ENCODE data around the gene CDC42EP3.
A peak's percentile ranks its signal among the peaks of the same experiment; 100 is the strongest.

Gene CDC42EP3, protein sequence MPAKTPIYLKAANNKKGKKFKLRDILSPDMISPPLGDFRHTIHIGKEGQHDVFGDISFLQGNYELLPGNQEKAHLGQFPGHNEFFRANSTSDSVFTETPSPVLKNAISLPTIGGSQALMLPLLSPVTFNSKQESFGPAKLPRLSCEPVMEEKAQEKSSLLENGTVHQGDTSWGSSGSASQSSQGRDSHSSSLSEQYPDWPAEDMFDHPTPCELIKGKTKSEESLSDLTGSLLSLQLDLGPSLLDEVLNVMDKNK

DNA sequence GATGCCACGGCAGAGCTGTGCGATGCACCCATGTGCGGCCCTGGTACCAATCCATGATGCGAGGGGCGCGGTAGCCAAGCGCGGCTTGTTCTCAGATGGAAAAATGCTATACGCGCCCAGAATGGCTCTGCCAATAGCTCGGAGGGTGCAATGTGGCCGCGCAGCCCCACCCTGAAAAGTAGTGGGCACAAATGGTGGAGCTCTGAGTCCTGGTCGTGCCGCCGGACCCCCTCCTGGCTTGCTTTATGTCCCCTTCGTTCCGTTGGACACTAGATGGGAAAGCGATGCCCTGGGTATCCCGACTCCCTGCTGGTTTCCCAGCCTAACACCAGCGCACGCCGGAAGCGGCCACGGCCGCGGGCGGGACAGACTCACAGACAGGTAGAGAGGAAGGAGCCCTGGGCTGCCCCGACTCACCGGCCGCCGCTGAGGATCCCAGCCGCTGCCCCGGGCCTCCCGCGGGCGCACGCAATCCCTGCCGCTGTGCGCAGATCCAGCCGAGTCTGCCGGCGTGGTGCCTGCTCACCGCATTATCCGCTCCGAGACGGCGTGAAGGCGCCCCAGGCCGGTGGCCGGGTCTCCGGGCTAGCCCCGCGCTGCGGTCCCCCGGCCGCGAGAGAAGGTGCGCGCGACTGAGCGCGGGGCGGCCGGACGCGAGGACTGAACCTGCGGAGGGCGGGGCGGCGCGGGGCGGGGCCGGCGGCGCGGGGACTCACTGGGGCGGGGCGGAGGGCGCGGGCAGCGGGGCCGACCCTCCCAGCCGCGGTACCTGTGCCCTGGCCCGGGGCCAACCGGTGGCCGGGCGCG lies at the start of gene CDC42EP3:
CDC42EP3 (minus strand) TSS at position 634 of the 807 bp plus-strand sequence. CDS start 25,055 bp downstream, outside the sequence.
- DNase-seq (ENCODE audit: low read depth in 2 of 2) = peak; percentile 56 to 66

DNA sequence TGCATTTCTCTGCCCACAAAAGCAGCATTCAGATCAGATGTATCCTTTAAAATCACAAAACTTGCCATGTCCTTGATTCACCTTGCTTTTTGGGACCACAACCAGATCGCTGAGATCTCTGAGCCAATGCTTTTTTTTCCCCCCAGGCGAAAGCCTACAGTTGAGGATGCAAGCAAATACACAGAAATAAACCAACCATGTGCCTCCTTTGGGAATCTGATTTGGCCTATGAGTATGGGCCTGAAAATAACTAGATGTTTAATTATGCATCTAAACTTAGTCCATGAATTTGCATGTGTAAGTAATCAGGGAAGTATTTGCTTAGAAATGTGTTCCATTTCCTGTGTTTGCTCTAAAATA lies 49.7 kb upstream of the CDC42EP3 start:
- no peak for DNase-seq (ENCODE audit: low read depth in 2 of 2)

DNA sequence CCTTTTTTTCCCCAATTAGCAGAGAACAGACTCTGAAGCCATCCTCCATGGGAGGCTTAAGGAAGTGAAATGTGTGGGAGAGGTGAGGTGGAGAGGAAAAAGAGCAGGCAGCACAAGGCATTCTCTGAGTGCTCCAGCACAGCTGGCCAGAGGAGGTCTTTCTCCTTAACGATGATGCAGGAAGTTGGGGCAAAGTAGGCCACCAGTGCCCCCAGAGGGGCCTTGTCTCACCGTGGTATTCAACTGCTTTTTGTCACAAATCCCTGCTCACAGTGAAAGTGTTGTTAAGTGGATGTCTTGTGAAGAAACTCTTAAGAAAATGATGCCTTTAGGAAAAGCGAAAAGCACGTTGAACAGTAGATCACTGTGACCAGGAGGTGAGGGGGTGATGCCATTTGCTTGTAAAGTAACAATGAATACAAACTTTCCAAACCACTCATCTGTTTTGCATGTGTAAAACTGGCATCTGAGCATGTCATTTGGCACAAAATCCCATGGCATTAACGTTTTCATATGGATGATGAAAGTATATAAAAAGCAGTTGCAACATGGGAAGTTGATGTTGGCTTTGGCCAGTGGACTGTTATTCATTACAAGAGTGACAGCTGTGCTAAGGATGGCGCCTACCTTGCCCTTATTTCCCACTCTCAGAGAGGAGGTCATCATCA lies 49.2 kb upstream of the CDC42EP3 start:
- DNase-seq (ENCODE audit: low read depth in 2 of 2) = no peak

DNA sequence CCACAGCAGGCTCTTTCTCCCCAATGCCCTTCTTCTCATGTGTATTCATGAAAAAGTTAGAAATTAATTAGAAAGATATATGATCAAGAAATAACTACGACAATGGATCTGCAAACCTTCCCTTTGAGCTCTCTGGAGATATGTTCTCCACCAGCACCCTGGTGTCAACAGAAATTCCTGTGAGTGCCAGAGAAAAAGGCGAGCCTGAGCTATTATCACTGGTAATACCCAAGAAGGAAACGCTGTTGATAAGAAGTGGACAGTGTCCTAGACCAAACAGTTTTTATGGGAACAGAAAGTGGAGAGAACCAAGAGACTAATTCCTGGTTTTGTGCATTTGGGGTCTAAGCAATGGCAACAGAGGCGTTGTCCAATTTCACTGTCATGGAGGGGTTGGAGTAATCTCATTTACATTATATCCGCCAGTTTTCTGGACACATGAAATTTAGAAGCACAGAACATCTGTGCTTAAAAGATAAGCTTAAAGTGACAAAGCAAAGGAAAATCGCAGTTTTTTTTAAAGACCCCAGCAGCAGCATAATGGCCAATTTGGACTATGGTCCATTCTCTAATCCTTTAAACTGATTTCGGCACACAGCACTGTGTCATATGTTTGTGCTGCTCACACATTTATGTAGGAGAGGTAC lies 47.2 kb upstream of the CDC42EP3 start:
- DNase-seq (ENCODE audit: low read depth in 2 of 2) = no peak

DNA sequence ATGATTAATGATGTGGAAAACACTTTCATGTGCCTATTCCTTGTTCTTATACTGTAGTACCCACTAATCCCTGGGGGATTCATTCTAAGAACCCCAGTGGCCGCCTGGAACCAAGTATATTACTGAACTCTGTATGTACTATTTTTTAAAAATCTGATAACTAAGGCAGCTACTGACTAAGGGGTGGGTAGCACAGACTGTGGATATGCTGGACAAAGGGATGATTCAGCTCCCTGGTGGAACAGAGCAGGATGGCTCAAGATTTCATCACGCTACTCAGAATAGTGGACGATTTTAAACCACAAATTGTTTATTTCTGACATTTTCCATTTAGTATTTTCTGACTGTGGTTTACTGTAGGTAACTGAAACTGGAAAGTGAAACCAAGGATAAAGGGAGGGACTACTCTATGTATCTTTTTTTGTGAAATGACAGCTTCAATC lies 41.8 kb upstream of the CDC42EP3 start:
- DNase-seq (ENCODE audit: low read depth in 2 of 2) = no peak

DNA sequence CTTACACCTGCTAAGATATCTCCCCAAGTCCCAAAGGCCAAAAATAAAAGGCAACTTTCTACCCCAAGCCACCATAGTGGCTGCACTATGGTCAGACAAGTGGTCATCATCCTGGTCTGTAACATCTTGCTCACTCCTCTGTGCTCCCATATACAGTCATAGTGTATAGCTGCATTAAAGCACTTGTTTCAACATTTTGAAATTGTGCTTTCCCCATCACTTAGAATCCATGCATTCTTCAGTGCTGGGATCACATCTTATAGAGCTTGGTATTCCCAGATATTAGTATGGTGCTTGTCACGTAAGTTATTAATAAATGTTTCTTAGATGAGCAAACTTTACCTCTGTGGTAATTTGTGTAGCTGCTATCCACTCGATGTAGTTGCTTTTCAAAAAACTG lies 40.4 kb upstream of the CDC42EP3 start:
- no peak for DNase-seq (ENCODE audit: low read depth in 2 of 2)

DNA sequence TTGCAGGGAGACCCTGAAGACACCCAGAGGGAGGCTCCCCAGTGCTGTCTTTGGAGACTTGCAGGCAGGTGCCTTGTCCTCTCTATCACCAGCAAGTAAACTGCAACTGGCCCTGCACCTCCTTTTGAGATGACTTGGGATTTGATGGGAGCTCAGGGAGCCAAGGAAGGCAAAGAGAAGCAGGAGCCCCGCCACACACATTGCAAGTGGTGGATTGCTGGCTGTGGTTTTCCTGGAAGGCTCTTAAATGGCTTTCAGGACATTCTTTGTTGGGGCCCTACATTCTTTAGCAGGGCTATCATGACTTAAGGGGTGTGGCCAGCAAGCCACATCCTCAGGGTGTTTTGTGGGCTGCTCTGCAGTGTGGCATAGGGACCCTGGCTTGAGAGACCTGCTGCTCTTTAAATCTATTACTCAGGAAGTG lies 39.9 kb upstream of the CDC42EP3 start:
- DNase-seq (ENCODE audit: low read depth in 2 of 2) = no peak

DNA sequence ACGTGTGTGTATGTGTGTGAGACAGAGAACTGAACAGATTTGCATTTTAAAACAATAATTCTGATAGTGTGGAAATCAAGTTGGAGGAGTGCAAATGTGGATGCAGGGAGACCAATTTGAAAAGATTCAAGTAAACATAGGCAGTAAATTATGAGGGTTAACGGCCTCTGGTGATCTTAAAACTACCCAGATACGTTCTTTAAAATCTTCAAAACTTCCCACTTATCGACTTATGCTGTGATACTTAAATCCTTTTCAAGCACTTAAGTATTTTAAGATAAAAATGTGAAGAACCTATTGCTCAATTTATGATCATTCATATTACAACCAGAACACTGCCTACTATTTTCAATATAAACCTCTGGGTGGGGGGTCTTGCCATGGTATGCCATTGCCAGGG lies 37.7 kb upstream of the CDC42EP3 start:
- DNase-seq (ENCODE audit: low read depth in 2 of 2) = no peak

DNA sequence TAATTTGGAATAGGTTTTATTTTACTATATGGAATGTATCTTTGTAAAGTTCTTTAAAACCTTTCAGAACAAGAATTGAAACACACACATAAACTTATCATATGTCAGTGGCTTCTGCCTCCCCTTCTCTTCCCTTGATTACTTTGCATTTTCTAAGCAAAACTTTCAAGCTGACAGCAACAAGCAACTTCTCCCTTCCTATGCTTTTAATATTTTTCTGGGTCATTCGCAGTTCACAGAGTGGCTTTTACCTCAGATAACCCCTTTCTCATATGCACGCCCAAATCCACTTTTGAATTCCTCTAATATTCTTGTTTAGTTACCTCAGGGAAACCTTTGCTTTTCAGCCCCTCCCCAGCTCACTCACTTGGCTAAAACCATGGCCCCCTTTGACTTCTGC lies 36.7 kb upstream of the CDC42EP3 start:
- no peak for DNase-seq (ENCODE audit: low read depth in 2 of 2)

DNA sequence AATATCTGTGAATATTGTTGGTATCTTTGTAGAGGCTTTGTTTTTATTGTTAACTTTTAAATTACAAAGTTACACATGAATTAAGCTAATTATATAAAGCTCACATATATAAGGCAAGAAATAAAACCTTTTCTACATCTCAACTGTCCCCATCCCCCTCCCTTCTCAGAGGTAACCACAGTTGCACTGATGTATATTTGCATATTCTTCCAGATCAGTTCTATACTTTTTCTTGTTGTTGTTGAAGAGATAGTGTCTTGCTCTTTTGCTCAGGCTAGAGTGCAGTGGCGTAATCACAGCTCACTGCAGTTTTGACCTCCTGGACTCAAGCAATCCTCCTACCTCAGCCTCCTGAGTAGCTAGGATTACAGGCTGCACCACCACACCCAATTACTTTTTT lies 36.0 kb upstream of the CDC42EP3 start:
- no peak for DNase-seq (ENCODE audit: low read depth in 2 of 2)

DNA sequence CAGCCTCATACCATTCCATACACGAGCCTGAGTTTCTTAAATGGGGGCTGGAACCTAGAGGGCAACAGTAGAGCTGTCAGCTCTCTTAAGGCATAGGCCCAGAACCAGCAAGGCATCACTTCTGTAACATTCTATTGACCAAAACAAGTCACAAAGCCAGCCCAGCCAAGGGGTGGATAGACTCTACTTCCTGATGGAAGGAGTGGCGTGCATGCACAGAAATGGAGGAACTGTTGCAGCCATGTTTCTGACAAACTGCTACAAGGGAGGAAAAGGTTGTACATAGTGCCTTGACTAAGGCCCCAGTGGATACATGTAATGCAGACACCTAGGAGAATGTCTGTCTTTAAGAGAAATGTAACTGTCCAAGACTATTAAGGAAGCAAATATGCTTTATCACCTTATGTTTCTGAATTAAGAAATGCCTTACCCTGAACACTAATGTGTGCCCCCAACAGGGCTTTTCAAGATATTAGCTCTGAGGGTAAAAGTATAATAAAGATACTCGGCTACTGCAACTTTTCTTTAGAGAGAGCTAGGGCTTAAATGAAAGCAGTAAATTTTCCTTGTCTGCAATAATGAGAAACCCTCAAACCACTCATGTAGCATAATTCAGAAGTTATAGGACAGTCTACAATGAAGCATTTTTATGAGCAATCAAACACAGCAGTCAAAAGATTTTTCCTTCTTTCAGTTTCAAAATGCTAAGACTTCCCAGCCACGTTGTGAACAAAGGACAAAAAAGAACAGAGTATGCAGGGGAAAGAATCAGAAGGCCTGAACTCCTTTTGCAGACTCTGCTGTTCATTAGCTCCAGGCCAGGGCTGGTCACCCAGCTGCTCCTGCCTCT lies 35.1 kb upstream of the CDC42EP3 start:
- DNase-seq (ENCODE audit: low read depth in 2 of 2) = no peak

DNA sequence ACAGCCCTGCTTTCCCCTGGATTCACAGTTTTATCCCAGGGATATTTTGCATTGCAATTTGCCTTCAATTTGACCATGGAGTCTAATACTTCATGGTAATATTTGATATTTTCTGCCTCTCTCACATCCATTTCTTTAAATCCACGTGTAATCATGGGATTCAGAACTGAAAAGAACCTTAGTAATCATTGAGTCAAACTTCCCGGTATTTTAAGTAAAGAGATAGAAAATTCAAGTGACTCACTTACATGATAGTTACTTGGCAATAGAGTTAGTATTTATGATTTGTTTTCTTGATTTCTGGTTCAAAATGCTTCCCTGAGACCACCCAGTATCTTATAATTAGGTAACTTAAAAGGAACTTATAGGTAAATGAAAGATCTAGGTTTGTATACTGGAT lies 33.7 kb upstream of the CDC42EP3 start:
- DNase-seq (ENCODE audit: low read depth in 2 of 2) = no peak

DNA sequence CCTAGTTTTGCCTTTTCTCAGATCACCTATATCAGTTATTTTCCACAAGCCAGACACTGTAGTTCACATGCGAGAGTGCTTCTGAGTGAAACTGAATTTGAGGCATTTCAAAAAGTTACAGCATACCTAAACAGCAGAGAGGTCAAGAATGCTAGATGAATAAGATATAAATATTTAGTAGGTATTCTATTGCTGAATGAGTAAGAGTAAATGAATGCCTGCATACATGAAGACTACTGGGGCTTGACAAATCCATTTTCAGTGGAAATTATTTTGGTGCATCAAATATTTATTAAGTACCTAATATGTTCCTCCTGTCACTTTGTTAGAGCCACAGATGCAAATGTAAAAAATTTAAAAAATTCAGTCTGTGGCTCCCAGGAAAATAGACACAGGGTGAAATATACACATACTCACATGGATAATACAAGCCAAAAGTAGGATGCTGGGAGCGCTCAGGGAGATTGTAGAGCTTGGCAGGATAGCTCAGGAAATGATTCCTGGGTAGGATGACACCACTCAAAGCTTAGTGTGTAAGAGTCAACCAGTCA lies 27.6 kb upstream of the CDC42EP3 start:
- DNase-seq (ENCODE audit: low read depth in 2 of 2) = no peak

DNA sequence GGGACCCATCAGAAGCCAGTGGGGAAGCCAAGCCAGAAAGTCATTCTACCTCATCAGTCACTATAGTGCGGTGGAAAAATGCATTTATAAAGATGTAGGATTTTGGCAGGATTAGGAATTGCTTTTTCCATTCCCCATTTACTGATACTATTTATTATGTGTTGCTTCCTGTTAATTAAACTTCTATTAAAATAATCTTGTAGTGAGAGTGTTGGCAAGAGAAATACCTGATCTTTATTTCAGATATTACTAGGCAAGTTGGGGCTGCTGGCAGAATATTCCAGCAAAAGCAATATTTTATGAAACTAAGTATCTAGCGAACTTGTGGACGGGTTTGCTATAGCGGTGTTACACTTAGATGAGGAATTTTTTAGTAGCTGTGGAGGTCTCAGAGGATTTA lies 23.9 kb upstream of the CDC42EP3 start:
- no peak for DNase-seq (ENCODE audit: low read depth in 2 of 2)

DNA sequence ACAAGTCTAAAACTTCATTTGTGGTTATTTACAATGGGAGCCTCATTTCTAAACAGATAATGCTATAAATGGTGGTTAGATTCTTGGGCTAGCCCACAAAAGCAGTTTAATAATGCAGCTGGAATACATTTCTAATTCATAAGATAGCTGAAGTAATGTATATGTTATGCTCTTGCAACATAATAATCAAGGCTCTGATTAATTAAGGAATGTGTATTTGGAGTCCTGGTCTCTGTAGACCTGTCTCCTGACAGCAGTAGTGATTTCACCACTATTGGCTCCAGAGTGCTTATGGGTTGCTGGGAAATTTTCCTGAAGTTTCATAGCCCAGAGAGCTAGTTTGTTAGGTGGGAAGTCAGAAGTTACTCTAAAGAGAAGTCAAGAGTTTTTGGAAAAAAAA lies 21.3 kb upstream of the CDC42EP3 start:
- no peak for DNase-seq (ENCODE audit: low read depth in 2 of 2)

DNA sequence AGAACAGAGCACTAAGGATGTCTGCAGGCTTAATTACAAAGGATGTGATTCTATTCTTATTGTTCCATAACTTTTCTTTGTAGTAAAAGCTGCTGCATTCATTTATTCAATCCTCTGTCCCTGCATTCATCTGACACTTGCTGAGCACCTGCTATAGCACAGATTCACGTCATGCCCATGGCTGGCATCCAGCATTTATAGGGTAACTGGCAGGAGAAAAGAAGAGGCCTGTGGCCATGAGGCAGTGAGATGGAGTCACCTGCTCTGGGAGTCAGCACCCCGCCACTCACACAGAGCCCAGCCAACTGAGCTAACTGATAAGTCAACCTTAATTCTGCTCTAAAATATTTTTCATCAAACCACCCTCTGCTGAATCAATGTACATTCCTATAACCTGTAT lies 18.3 kb upstream of the CDC42EP3 start:
- no peak for DNase-seq (ENCODE audit: low read depth in 2 of 2)

DNA sequence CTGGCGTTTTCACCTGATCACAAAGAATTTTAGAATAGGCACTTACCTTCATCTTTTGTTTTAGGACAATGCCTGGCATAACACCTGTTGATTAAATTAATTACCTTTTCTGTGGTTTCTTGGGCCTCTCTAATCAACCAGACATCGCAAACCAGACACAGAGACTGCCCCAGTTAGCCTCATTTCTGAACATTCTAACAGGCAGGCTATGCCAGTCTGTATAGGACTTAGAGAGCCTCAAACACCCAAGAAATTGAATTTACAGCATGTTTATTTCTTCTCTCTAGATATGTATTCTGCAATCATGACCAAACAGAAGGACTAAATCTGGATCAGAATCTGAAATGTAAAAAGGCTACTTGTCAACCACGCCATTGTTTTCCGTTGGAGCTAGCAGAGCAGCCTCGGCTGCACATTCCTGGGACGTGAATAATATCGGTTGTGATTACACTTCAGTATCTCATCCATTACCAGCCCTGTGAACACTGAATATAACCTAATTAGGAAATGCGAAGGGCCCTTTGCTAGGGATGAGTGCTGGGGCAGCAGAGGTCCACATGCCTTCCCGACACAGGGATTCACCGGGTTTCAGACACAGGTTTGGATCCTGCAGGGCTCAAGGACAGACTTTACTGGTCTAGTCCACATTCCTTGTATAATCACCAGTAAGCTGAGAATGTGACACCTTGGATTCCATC lies 17.5 kb upstream of the CDC42EP3 start:
- DNase-seq (ENCODE audit: low read depth in 2 of 2) = no peak

DNA sequence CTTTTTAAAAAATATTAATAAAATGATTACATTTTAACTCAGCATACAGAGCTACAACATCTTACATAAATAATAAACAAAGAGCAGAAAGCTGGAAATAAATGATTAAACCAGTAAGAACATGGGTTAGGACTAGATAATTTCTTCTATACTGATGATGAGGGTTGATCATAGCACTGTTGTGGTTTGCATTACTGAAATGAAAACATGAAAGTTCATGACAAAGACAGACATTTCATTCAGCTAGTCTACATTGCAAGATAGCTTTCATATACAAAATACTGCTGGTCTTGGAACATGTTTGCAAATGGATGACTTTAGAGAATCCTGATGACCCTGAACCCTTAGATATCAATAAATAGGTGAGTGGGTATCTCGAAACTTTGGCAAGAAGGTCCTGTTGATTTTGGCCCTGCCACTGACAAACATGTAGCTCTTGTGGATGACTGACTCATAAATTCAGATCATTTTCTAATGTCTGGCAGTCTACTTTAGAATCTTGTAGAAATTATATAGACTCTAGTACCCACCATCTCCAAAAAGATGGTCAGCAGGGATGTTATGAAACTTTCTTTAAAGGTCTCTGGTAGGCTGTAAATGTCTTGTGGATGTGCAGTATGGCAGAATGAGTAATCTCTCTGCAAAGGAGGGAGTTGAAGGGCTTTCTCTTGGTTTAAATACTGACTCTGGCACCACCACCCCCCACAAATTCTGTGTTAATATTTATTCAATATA lies 15.5 kb upstream of the CDC42EP3 start:
- no peak for DNase-seq (ENCODE audit: low read depth in 2 of 2)

DNA sequence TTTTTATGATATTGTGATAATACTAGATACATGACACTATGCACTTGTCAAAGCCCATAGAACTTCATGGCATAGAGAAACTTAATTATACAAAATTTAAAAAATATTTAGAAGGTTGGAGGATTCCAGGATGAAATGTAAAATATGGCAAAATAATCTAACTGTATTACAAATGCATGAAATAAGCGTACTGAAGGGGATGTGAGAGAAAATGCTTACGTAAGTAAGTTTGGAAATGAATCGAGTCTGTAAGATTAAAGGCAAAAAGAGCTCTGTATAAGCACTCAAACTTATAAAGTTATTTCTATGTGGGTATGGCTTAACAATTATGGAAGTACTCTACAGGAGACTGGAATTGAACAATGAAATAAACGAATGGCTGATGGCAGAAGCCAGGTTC lies 13.4 kb upstream of the CDC42EP3 start:
- DNase-seq (ENCODE audit: low read depth in 2 of 2) = no peak

All from stimulated activated CD4-positive, alpha-beta T cell treated with anti-CD3 and anti-CD28 coated beads, Interleukin-4, amount 100 ng/mL, for 48 hours (primary cell).